ENCODE results near the gene C11orf24.

DNA sequence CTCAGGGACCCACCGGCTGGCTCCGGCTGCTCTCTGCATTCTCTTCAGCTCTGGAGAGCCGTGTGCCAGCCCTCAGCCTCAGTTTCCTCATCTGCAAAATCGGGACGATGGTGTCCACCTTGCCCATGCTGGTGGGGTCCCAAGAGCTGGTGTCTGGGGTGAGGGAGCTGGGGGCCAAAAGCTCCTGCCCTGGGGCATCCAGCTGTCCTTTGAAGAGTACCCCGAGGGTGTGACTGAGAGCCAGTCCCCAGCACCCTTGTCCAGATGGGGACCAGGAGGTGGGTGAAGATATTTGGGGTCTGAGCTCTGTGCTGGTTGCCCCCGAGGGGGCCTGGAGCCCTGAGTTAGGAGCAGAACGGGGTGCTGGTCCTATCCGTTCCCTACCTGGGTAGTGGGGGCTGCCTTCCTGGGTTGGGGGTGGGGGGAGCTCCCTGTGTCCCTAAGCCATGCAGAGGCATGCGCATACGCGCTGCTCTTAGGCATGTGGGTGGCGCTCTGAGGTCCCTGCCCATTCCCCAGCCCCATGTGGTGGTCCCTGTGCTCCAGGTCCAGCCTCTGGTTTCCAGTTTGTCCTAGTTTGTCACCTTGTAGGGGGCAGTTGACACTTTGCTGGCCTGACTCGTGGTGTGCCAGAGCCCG, 45.5 kb upstream of the C11orf24 start:
- TF ChIP-seq, protein P1, sequence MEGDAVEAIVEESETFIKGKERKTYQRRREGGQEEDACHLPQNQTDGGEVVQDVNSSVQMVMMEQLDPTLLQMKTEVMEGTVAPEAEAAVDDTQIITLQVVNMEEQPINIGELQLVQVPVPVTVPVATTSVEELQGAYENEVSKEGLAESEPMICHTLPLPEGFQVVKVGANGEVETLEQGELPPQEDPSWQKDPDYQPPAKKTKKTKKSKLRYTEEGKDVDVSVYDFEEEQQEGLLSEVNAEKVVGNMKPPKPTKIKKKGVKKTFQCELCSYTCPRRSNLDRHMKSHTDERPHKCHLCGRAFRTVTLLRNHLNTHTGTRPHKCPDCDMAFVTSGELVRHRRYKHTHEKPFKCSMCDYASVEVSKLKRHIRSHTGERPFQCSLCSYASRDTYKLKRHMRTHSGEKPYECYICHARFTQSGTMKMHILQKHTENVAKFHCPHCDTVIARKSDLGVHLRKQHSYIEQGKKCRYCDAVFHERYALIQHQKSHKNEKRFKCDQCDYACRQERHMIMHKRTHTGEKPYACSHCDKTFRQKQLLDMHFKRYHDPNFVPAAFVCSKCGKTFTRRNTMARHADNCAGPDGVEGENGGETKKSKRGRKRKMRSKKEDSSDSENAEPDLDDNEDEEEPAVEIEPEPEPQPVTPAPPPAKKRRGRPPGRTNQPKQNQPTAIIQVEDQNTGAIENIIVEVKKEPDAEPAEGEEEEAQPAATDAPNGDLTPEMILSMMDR (conservative IDR thresholded peaks at IDR 0.05), result no peak
- TF ChIP-seq ZFX (IDR thresholded peaks at IDR 0.05), result no peak

All from C4-2B (cell line).